ENCODE results near the gene CLEC18B.
"Not testable (repeated sequence)": the region's sequence is repeated elsewhere in the genome, so short reads cannot be mapped to it uniquely, and the experiment has no call there.

CLEC18B gene

GRCh38 chr16:74455619-74456289 lies 34.5 kb upstream of the CLEC18B start:
- Histone ChIP-seq H3K27me3 (ENCODE audit: insufficient read depth, low read length) (no peaks in the 10 kb centered on the region), H3K4me1 (ENCODE audit: insufficient read depth, low read length) (no peaks in the 10 kb centered on the region), H3K9ac (ENCODE audit: low read depth, low read length) (no peak overlapping the region), H3K4me3 (ENCODE audit: low read length) (no peak overlapping the region), H3K9me3 (ENCODE audit: insufficient read depth, low read depth, low read length) (no peaks in the 10 kb centered on the region), H3K27ac (ENCODE audit: low read length) (no peak overlapping the region), H3K36me3 (ENCODE audit: insufficient read depth, low read depth, low read length) (peaks cover 90% of the 10 kb centered on the region)

GRCh38 chr16:74455213-74455612 lies 33.9 kb upstream of the CLEC18B start:
- H3K4me1 ChIP-seq (ENCODE audit: insufficient read depth, low read length), result no peaks in the 10 kb centered on the region
- peaks cover 86% of the 10 kb centered on the region for H3K36me3 ChIP-seq (ENCODE audit: insufficient read depth, low read depth, low read length)
- H3K27me3 ChIP-seq (ENCODE audit: insufficient read depth, low read length), result no peaks in the 10 kb centered on the region
- no peak overlapping the region for H3K9ac ChIP-seq (ENCODE audit: low read depth, low read length)
- H3K4me3 ChIP-seq (ENCODE audit: low read length), result no peak overlapping the region
- H3K9me3 ChIP-seq (ENCODE audit: insufficient read depth, low read depth, low read length), result no peaks in the 10 kb centered on the region
- no peak overlapping the region for H3K27ac ChIP-seq (ENCODE audit: low read length)

- Histone ChIP-seq H3K4me1 (ENCODE audit: insufficient read depth, low read length) (no peaks in the 10 kb centered on the region), H3K27ac (ENCODE audit: low read length) (no peak overlapping the region), H3K9me3 (ENCODE audit: insufficient read depth, low read depth, low read length) (no peaks in the 10 kb centered on the region), H3K9ac (ENCODE audit: low read depth, low read length) (no peak overlapping the region), H3K36me3 (ENCODE audit: insufficient read depth, low read depth, low read length) (peaks cover 83% of the 10 kb centered on the region), H3K4me3 (ENCODE audit: low read length) (no peak overlapping the region), H3K27me3 (ENCODE audit: insufficient read depth, low read length) (no peaks in the 10 kb centered on the region)
Measured at GRCh38 chr16:74451951-74452758, 30.9 kb upstream of the CLEC18B start.

- peaks cover 75% of the 10 kb centered on the region for H3K36me3 ChIP-seq (ENCODE audit: insufficient read depth, low read depth, low read length)
- no peak overlapping the region for H3K27ac ChIP-seq (ENCODE audit: low read length)
Measured at GRCh38 chr16:74450967-74451760, 29.9 kb upstream of the CLEC18B start.

DNA sequence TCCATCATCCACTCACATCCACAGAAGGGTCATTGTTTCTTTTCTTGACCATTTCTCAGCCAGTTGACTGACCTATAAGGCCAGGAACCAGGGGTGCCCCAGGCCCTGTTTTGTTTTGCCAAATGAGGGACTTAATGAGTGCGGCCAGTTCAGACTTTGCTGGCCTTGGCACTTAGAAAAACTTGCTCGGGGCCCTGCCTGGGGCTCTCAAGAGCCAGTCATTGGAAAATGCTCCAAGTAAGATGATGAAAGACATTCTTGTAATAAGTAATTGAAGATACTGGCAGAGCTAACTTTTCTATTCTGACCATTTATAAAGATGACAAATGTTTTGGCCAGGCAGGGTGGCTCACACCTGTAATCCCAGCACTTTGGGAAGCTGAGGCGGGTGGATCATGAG lies 29.0 kb upstream of the CLEC18B start:
- Histone ChIP-seq H3K36me3 (ENCODE audit: insufficient read depth, low read depth, low read length) (peaks cover 66% of the 10 kb centered on the region), H3K9ac (ENCODE audit: low read depth, low read length) (no peak overlapping the region), H3K27ac (ENCODE audit: low read length) (no peak overlapping the region), H3K4me1 (ENCODE audit: insufficient read depth, low read length) (no peaks in the 10 kb centered on the region), H3K27me3 (ENCODE audit: insufficient read depth, low read length) (no peaks in the 10 kb centered on the region), H3K4me3 (ENCODE audit: low read length) (no peak overlapping the region), H3K9me3 (ENCODE audit: insufficient read depth, low read depth, low read length) (no peaks in the 10 kb centered on the region)

More at GRCh38 chr16:74450967-74451760, 29.9 kb upstream of the CLEC18B start:
- H3K27me3 ChIP-seq (ENCODE audit: insufficient read depth, low read length), result no peaks in the 10 kb centered on the region
- no peaks in the 10 kb centered on the region for H3K4me1 ChIP-seq (ENCODE audit: insufficient read depth, low read length)
- no peak overlapping the region for H3K4me3 ChIP-seq (ENCODE audit: low read length)
- H3K9ac ChIP-seq (ENCODE audit: low read depth, low read length), result no peak overlapping the region
- H3K9me3 ChIP-seq (ENCODE audit: insufficient read depth, low read depth, low read length), result no peaks in the 10 kb centered on the region

DNA sequence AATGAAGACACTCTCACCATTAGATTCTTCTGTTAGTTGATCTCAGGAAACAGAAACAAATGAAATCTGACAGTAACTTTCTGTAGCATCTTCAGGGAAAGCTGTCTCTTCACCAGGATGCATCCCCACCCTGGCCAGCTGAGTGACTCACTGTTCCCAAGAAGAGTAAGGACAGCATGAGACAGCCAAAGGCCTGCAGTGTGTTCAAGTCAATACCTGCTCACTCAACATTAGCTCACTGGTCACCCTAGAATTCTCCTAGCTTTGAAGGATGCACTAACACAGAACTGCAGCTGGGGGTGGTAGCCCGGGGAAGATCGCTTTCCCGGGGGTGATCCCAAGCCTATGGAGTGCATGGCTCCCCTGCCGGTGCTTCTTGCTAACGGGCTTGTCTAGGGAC lies 28.2 kb upstream of the CLEC18B start:
- H3K4me3 ChIP-seq (ENCODE audit: low read length), result no peak overlapping the region
- H3K27ac ChIP-seq (ENCODE audit: low read length), result no peak overlapping the region
- H3K27me3 ChIP-seq (ENCODE audit: insufficient read depth, low read length), result no peaks in the 10 kb centered on the region
- H3K9ac ChIP-seq (ENCODE audit: low read depth, low read length), result no peak overlapping the region
- H3K4me1 ChIP-seq (ENCODE audit: insufficient read depth, low read length), result no peaks in the 10 kb centered on the region
- peaks cover 59% of the 10 kb centered on the region for H3K36me3 ChIP-seq (ENCODE audit: insufficient read depth, low read depth, low read length)
- no peaks in the 10 kb centered on the region for H3K9me3 ChIP-seq (ENCODE audit: insufficient read depth, low read depth, low read length)

DNA sequence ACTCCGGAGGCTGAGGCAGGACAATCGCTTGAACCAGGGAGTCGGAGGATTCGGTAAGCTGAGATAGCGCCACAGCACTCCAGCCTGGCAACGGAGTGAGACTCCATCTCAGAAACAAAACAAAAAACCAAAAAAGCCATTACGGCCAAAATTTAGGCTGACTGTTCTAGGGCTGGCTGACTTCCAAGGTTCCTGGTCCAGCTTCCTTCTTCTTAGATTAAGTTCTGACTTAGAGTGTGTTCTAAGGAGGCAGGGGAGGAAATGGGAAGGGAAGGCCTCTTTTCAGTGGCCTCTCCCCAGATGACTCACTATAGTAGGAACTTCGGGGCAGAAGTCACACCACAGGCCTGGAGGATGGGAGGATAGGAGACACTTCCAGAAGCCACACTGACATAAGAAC lies 27.7 kb upstream of the CLEC18B start:
- Histone ChIP-seq H3K4me1 (ENCODE audit: insufficient read depth, low read length) (no peaks in the 10 kb centered on the region), H3K4me3 (ENCODE audit: low read length) (no peak overlapping the region), H3K27me3 (ENCODE audit: insufficient read depth, low read length) (no peaks in the 10 kb centered on the region), H3K27ac (ENCODE audit: low read length) (no peak overlapping the region), H3K9ac (ENCODE audit: low read depth, low read length) (no peak overlapping the region), H3K9me3 (ENCODE audit: insufficient read depth, low read depth, low read length) (no peaks in the 10 kb centered on the region), H3K36me3 (ENCODE audit: insufficient read depth, low read depth, low read length) (peaks cover 59% of the 10 kb centered on the region)

- Histone ChIP-seq H3K4me1 (ENCODE audit: insufficient read depth, low read length) (no peaks in the 10 kb centered on the region), H3K27ac (ENCODE audit: low read length) (no peak overlapping the region), H3K9ac (ENCODE audit: low read depth, low read length) (no peak overlapping the region), H3K4me3 (ENCODE audit: low read length) (no peak overlapping the region), H3K27me3 (ENCODE audit: insufficient read depth, low read length) (no peaks in the 10 kb centered on the region), H3K9me3 (ENCODE audit: insufficient read depth, low read depth, low read length) (no peaks in the 10 kb centered on the region), H3K36me3 (ENCODE audit: insufficient read depth, low read depth, low read length) (peaks cover 46% of the 10 kb centered on the region)
Measured at GRCh38 chr16:74447578-74447977, 26.3 kb upstream of the CLEC18B start.

DNA sequence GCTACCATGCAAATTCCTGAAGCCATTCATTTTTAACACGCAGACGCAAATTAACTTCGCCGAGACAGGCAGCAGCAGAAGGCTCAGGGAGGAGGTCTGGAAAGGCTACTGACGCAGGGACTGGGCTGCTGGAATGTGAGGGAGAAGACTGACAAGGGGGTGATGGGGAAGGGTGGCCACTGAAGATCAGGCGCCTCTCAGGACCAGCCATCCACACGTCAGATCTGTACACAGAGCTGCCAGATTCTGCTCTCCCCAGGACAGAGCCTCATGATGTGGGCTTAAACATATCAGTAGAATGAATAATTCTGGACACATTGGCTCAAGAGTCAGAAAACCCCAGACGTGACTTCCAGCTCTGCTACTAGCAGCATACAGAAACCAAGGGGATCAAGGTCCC lies 25.6 kb upstream of the CLEC18B start:
- Histone ChIP-seq H3K27me3 (ENCODE audit: insufficient read depth, low read length) (no peaks in the 10 kb centered on the region), H3K9ac (ENCODE audit: low read depth, low read length) (no peak overlapping the region), H3K9me3 (ENCODE audit: insufficient read depth, low read depth, low read length) (no peaks in the 10 kb centered on the region), H3K4me3 (ENCODE audit: low read length) (no peak overlapping the region), H3K4me1 (ENCODE audit: insufficient read depth, low read length) (no peaks in the 10 kb centered on the region), H3K27ac (ENCODE audit: low read length) (no peak overlapping the region), H3K36me3 (ENCODE audit: insufficient read depth, low read depth, low read length) (peaks cover 39% of the 10 kb centered on the region)

DNA sequence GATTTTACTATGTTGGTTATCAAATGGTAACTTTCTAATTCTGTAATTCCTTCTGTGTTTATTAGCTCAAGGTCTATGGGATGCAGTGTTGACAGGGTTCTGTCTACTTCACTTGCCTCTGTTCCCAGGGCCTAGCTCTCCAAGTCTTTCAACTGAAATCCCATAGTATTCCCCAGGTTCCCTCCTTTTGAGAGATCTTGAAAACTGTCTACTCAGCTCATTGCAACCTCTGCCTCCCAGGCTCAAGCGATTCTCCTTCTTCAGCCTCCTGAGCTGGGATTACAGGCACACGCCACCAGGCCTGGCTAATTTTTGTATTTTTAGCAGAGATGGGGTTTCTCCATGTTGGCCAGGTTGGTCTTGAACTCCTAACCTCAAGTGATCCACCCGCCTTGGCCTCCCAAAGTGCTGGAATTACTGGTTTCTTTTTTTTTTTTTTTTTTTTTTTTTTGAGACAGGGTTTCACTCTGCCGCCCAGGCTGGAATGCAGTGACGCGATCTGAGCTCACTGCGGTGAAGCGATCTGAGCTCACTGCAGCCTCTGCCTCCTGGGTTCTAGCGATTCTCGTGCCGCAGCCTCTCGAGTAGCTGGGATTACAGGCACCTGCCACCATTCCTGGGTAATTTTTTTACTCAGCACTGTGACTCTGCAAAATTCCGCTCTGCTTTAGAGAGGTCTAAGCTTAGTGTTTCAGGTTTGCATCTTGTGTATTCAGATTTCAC lies 22.5 kb upstream of the CLEC18B start:
- H3K27me3 ChIP-seq (ENCODE audit: insufficient read depth, low read length); H3K9ac ChIP-seq (ENCODE audit: low read depth, low read length); H3K9me3 ChIP-seq (ENCODE audit: insufficient read depth, low read depth, low read length); H3K4me1 ChIP-seq (ENCODE audit: insufficient read depth, low read length); H3K27ac ChIP-seq (ENCODE audit: low read length); H3K4me3 ChIP-seq (ENCODE audit: low read length): not testable (repeated sequence)
- peaks cover 22% of the 10 kb centered on the region for H3K36me3 ChIP-seq (ENCODE audit: insufficient read depth, low read depth, low read length)

DNA sequence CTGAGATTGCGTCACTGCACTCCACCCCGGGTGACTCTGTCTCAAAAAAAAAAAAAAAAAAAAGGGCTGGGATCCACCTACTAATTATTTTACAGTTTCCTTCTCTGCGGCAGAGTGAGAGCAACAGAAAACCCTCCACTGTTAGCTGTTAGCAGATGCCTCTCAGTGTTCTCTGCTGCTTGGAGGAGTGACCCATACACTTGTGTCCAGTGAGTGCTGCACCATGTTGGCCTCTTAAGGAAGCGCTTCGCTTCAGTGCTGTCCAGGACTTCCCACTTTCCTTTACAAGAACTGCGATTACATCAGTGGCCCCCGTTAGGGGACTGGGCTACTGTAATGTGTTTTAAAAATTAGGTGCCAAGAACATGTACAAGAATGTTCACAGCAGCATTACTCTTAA lies 18.4 kb upstream of the CLEC18B start:
- Histone ChIP-seq H3K9me3 (ENCODE audit: insufficient read depth, low read depth, low read length) (no peaks in the 10 kb centered on the region), H3K4me3 (ENCODE audit: low read length) (no peak overlapping the region), H3K27me3 (ENCODE audit: insufficient read depth, low read length) (no peaks in the 10 kb centered on the region), H3K36me3 (ENCODE audit: insufficient read depth, low read depth, low read length) (peaks cover 7% of the 10 kb centered on the region; the same call in 1 of the 2 replicates), H3K27ac (ENCODE audit: low read length) (no peak overlapping the region), H3K9ac (ENCODE audit: low read depth, low read length) (no peak overlapping the region), H3K4me1 (ENCODE audit: insufficient read depth, low read length) (no peaks in the 10 kb centered on the region)
